HCT116 (cell line): ENCODE measurements around the gene ZNF546. TPM values are rescaled to one million over a fixed set of nuclear protein-coding genes. Genes with fewer than 3 reads are reported as not detected.

Source experiments
- ATAC-seq: fragments of 200-7000 bp; cut with Tn5 transposase; 2 replicates; pipeline ENCODE4 v1.9.1; 2020; ENCODE audit warnings: mild to moderate bottlenecking, moderate library complexity
- BruUV-seq: library from RNA; stranded (reverse); fragments of 400-500 nt; replicated peaks from 2 replicates; lab custom pipeline; 2021; lab: Mats Ljungman, UMichigan
- CTCF ChIA-PET: fragments of 300-600 bp; sonication (Branson Sonifier 250); formaldehyde crosslinking; loops from one replicate; lab custom pipeline; 2021; ENCODE audit warnings: antibody characterized with exemption; lab: Charles Lee
- POLR2A ChIA-PET: fragments of 300-600, 350-600 bp; sonication (Branson Sonifier 250); formaldehyde crosslinking; loops from one replicate; lab custom pipeline; 2021; ENCODE audit warnings: antibody characterized with exemption; lab: Charles Lee
- RAD21 ChIA-PET, 2 experiments: fragments of 300-600 bp; sonication (Branson Sonifier 250); formaldehyde crosslinking; loops; one replicate each; lab custom pipeline; 2023; ENCODE audit warnings: low total read pairs in 2 of 2; ENCODE audit not compliant: uncharacterized antibody in 2 of 2, unreplicated experiment in 2 of 2, low non-redundant PET in 1 of 2; lab: Charles Lee
- DNase-seq: peaks from one replicate; pipeline ENCODE4 v3.0.0-alpha.2; 2010; ENCODE audit warnings: low read depth, low spot score
- H2AFZ ChIP-seq: fragments of 200-600 bp; shearing (Covaris generic), sonication (generic); 2 replicates; pipeline ENCODE4 v1.6.1; 2017; ENCODE audit warnings: low read depth, mixed run types, mixed read lengths, antibody characterized with exemption, low read length; ENCODE audit not compliant: poor library complexity, severe bottlenecking
- H3K27ac ChIP-seq: 2 replicates; pipeline ENCODE4 v1.5.1; 2012; ENCODE audit warnings: low read depth, low read length
- H3K27me3 ChIP-seq: fragments of 200-600 bp; sonication (generic); 2 replicates; pipeline ENCODE4 v1.6.1; 2016; ENCODE audit warnings: mixed run types, low read length, mixed read lengths; ENCODE audit not compliant: insufficient read depth
- H3K36me3 ChIP-seq, 2 experiments: fragments of 200-500 bp in 1 of 2; fragments of 200-600 bp in 1 of 2; sonication (Bioruptor generic) in 1 of 2; sonication (generic) in 1 of 2; 2 replicates each; pipeline versions ENCODE4 v1.5.1 to v1.6.1; 2014 to 2016; ENCODE audit warnings: low read length in 2 of 2, inconsistent platforms in 1 of 2, mixed read lengths in 1 of 2, mixed run types in 1 of 2; ENCODE audit not compliant: insufficient read depth in 2 of 2, control insufficient read depth in 1 of 2
- H3K4me1 ChIP-seq, 2 experiments: fragments of 200-600 bp in 1 of 2; sonication (generic) in 1 of 2; 2 replicates each; pipeline versions ENCODE4 v1.5.1 to v1.6.1; 2012 to 2017; ENCODE audit warnings: low read length in 2 of 2, inconsistent platforms in 1 of 2, mild to moderate bottlenecking in 1 of 2, mixed read lengths in 1 of 2, mixed run types in 1 of 2, moderate library complexity in 1 of 2; ENCODE audit not compliant: insufficient read depth in 2 of 2, control insufficient read depth in 1 of 2
- H3K4me2 ChIP-seq: fragments of 200-600 bp; sonication (generic); 2 replicates; pipeline ENCODE4 v1.6.1; 2017; ENCODE audit warnings: mixed run types, low read length, mixed read lengths
- H3K4me3 ChIP-seq, 2 experiments: fragments of 200-600 bp in 1 of 2; sonication (generic) in 1 of 2; replicated peaks in 1 of 2; 2 replicates each; pipeline ENCODE4 v1.5.1; 2011 to 2016; ENCODE audit warnings: low read length in 2 of 2, control low read depth in 1 of 2, low read depth in 1 of 2, mild to moderate bottlenecking in 1 of 2, mixed read lengths in 1 of 2, mixed run types in 1 of 2
- H3K79me2 ChIP-seq: fragments of 200-600 bp; sonication (generic); 2 replicates; pipeline ENCODE4 v1.6.1; 2017; ENCODE audit warnings: mild to moderate bottlenecking, mixed run types, low read length, moderate library complexity, mixed read lengths; ENCODE audit not compliant: insufficient read depth
- H3K9ac ChIP-seq: fragments of 200-600 bp; sonication (generic); 2 replicates; pipeline ENCODE4 v1.6.1; 2016; ENCODE audit warnings: low read length, mixed read lengths
- H3K9me2 ChIP-seq: fragments of 200-600 bp; sonication (generic), shearing (Covaris generic); 2 replicates; pipeline ENCODE4 v1.6.1; 2017; ENCODE audit warnings: mixed run types, mild to moderate bottlenecking, moderate library complexity; ENCODE audit not compliant: insufficient read depth
- H3K9me3 ChIP-seq, 2 experiments: fragments of 200-500 bp in 1 of 2; fragments of 200-600 bp in 1 of 2; sonication (Bioruptor generic) in 1 of 2; sonication (generic) in 1 of 2; 2 replicates each; pipeline ENCODE4 v1.6.1; 2014 to 2017; ENCODE audit warnings: low read length in 2 of 2, mixed read lengths in 2 of 2, inconsistent platforms in 1 of 2, low read depth in 1 of 2, mild to moderate bottlenecking in 1 of 2, mixed run types in 1 of 2, moderate library complexity in 1 of 2; ENCODE audit not compliant: control insufficient read depth in 1 of 2, insufficient read depth in 1 of 2
- H4K20me1 ChIP-seq: fragments of 200-600 bp; sonication (generic), shearing (Covaris generic); 2 replicates; pipeline ENCODE4 v1.6.1; 2017; ENCODE audit warnings: mixed run types, mild to moderate bottlenecking, moderate library complexity; ENCODE audit not compliant: insufficient read depth
- ATF3 ChIP-seq: IDR thresholded peaks from 2 replicates; pipeline ENCODE4 v1.6.1; 2012
- CTCF ChIP-seq, 3 experiments: fragments of 200-600 bp in 1 of 3; sonication (generic) in 1 of 3; IDR thresholded peaks in 2 of 3; conservative IDR thresholded peaks in 1 of 3; 2 replicates each; pipeline ENCODE4 v1.5.1; 2012 to 2017; ENCODE audit warnings: low read depth in 2 of 3, low read length in 2 of 3, antibody characterized with exemption in 1 of 3, borderline replicate concordance in 1 of 3, control low read depth in 1 of 3, mild to moderate bottlenecking in 1 of 3, mixed read lengths in 1 of 3, mixed run types in 1 of 3, moderate library complexity in 1 of 3; ENCODE audit not compliant: insufficient read depth in 1 of 3
- EGR1 ChIP-seq: IDR thresholded peaks from 2 replicates; pipeline ENCODE4 v1.6.1; 2012; ENCODE audit warnings: low read depth
- FOSL1 ChIP-seq: IDR thresholded peaks from 2 replicates; pipeline ENCODE4 v1.6.1; 2012; ENCODE audit warnings: low read depth
- JUND ChIP-seq: IDR thresholded peaks from 2 replicates; pipeline ENCODE4 v1.6.1; 2012
- SIN3A ChIP-seq: IDR thresholded peaks from 2 replicates; pipeline ENCODE4 v1.6.1; 2012; ENCODE audit warnings: low read depth
- TCF7L2 ChIP-seq: IDR thresholded peaks from 2 replicates; pipeline ENCODE4 v1.7.0; 2011; ENCODE audit warnings: borderline replicate concordance, inconsistent platforms; ENCODE audit not compliant: insufficient read depth, insufficient read length; ENCODE audit errors: extremely low read depth
- intact Hi-C: fragments of 100-400 bp; cut with micrococcal nuclease; formaldehyde crosslinking; loops from 2 replicates; pipeline ENCODE4 v1.10.0; 2022
- total RNA-seq: library from RNA; stranded (reverse); gene quantifications from one replicate; pipeline ENCODE4 v1.2.1, GENCODE V29; 2021; ENCODE audit not compliant: unreplicated experiment

Gene ZNF546
- total RNA-seq, 1 experiment from 2014 or later = 0.64 TPM

GRCh38 chr19:40055049-40055448 is 58.2 kb downstream of the ZNF546 start:
- no peak for DNase-seq
- H3K4me2 ChIP-seq = peak overlapping the region; percentile 90
- H3K79me2 ChIP-seq = peaks cover 8% of the 10 kb centered on the region
- H3K36me3 ChIP-seq = no peaks in the 10 kb centered on the region
- no peaks in the 10 kb centered on the region for H3K27me3 ChIP-seq
- intact Hi-C loops = no loop called here
- POLR2A ChIA-PET = no interaction called here
- CTCF ChIA-PET = no interaction called here
- H3K27ac ChIP-seq = no peak overlapping the region
- peaks cover 2 to 17% of the 10 kb centered on the region in 2 experiments; a peak in 1 of 4 replicates for H3K4me1 ChIP-seq
- peak overlapping the region; percentile 79 to 80 for H3K4me3 ChIP-seq
- no peak overlapping the region for H2AFZ ChIP-seq
- BruUV-seq = no TSS peak
- no peak for ATAC-seq
- RAD21 ChIA-PET = no interaction called here
- H3K9me2 ChIP-seq = no peaks in the 10 kb centered on the region
- peaks cover 9 to 15% of the 10 kb centered on the region in 2 experiments; a peak in 3 of 4 replicates for H3K9me3 ChIP-seq
- TF ChIP-seq SIN3A = no peak
- no peak for TF ChIP-seq JUND
- TF ChIP-seq CTCF (IDR thresholded peaks at IDR 0.05 in 2 of 3, conservative IDR thresholded peaks at IDR 0.05 in 1 of 3; ENCODE audit: borderline replicate concordance in 1 of 3, insufficient read depth in 1 of 3, low read depth in 2 of 3, low read length in 2 of 3) = no peak
- TF ChIP-seq EGR1 = no peak
- no peak for TF ChIP-seq FOSL1
- no peak for TF ChIP-seq TCF7L2
- TF ChIP-seq ATF3 = no peak
- no peaks in the 10 kb centered on the region for H4K20me1 ChIP-seq
- peak overlapping the region; percentile 64; the same call in 1 of the 2 replicates for H3K9ac ChIP-seq
